Measurements from ENCODE around the gene BPHL.
"Not testable (repeated sequence)": the region's sequence is repeated elsewhere in the genome, so short reads cannot be mapped to it uniquely, and the experiment has no call there.

The BPHL gene

GRCh38 chr6:3135668-3136291 is 17.3 kb downstream of the BPHL start:
- Histone ChIP-seq H3K27me3 (ENCODE audit: control insufficient read depth in 5 of 5, insufficient read depth in 4 of 5, low read length in 5 of 5) (no peaks in the 10 kb centered on the region), H3K9ac (ENCODE audit: low read length in 5 of 5) (no peak overlapping the region), H3K4me1 (ENCODE audit: control insufficient read depth in 5 of 5, insufficient read depth in 5 of 5, low read length in 5 of 5) (peaks cover 0 to 28% (median 18%) of the 10 kb centered on the region in 5 donors), H3K27ac (ENCODE audit: low read depth, low read length) (no peak overlapping the region), H3K4me3 (ENCODE audit: low read depth in 1 of 5, low read length in 5 of 5) (no peak overlapping the region), H3K36me3 (ENCODE audit: control insufficient read depth in 5 of 5, insufficient read depth in 5 of 5, low read length in 5 of 5) (peaks cover 12 to 94% (median 77%) of the 10 kb centered on the region in 5 donors), H3K9me3 (ENCODE audit: control insufficient read depth in 5 of 5, low read length in 5 of 5) (no peaks in the 10 kb centered on the region)

- Histone ChIP-seq H3K27ac (ENCODE audit: low read depth, low read length) (no peak overlapping the region), H3K36me3 (ENCODE audit: control insufficient read depth in 5 of 5, insufficient read depth in 5 of 5, low read length in 5 of 5) (peaks cover 12 to 94% (median 78%) of the 10 kb centered on the region in 5 donors), H3K4me1 (ENCODE audit: control insufficient read depth in 5 of 5, insufficient read depth in 5 of 5, low read length in 5 of 5) (peaks cover 0 to 28% (median 18%) of the 10 kb centered on the region in 5 donors), H3K4me3 (ENCODE audit: low read depth in 1 of 5, low read length in 5 of 5) (no peak overlapping the region), H3K9me3 (ENCODE audit: control insufficient read depth in 5 of 5, low read length in 5 of 5) (no peaks in the 10 kb centered on the region), H3K27me3 (ENCODE audit: control insufficient read depth in 5 of 5, insufficient read depth in 4 of 5, low read length in 5 of 5) (no peaks in the 10 kb centered on the region), H3K9ac (ENCODE audit: low read length in 5 of 5) (no peak overlapping the region)
Measured at GRCh38 chr6:3136292-3137011, 17.9 kb downstream of the BPHL start.

GRCh38 chr6:3137057-3137777 is 18.7 kb downstream of the BPHL start:
- no peaks in the 10 kb centered on the region for H3K9me3 ChIP-seq (ENCODE audit: control insufficient read depth in 5 of 5, low read length in 5 of 5)
- peaks cover 12 to 87% (median 71%) of the 10 kb centered on the region in 5 donors for H3K36me3 ChIP-seq (ENCODE audit: control insufficient read depth in 5 of 5, insufficient read depth in 5 of 5, low read length in 5 of 5)
- no peak overlapping the region for H3K27ac ChIP-seq (ENCODE audit: low read depth, low read length)

GRCh38 chr6:3137873-3138272 is 19.4 kb downstream of the BPHL start:
- not testable (repeated sequence) for H3K4me3 ChIP-seq (ENCODE audit: low read depth in 1 of 5, low read length in 5 of 5); H3K9me3 ChIP-seq (ENCODE audit: control insufficient read depth in 5 of 5, low read length in 5 of 5); H3K9ac ChIP-seq (ENCODE audit: low read length in 5 of 5); H3K27me3 ChIP-seq (ENCODE audit: control insufficient read depth in 5 of 5, insufficient read depth in 4 of 5, low read length in 5 of 5)
- Histone ChIP-seq H3K27ac (ENCODE audit: low read depth, low read length) (peak overlapping the region; percentile 57), H3K4me1 (ENCODE audit: control insufficient read depth in 5 of 5, insufficient read depth in 5 of 5, low read length in 5 of 5) (peaks cover 0 to 28% (median 18%) of the 10 kb centered on the region in 5 donors), H3K36me3 (ENCODE audit: control insufficient read depth in 5 of 5, insufficient read depth in 5 of 5, low read length in 5 of 5) (peaks cover 16 to 87% (median 71%) of the 10 kb centered on the region in 5 donors)

More at GRCh38 chr6:3137057-3137777, 18.7 kb downstream of the BPHL start:
- Histone ChIP-seq H3K27me3 (ENCODE audit: control insufficient read depth in 5 of 5, insufficient read depth in 4 of 5, low read length in 5 of 5) (no peaks in the 10 kb centered on the region), H3K4me3 (ENCODE audit: low read depth in 1 of 5, low read length in 5 of 5) (no peak overlapping the region), H3K9ac (ENCODE audit: low read length in 5 of 5) (no peak overlapping the region), H3K4me1 (ENCODE audit: control insufficient read depth in 5 of 5, insufficient read depth in 5 of 5, low read length in 5 of 5) (peaks cover 0 to 28% (median 18%) of the 10 kb centered on the region in 5 donors)

- no peaks in the 10 kb centered on the region for H3K9me3 ChIP-seq (ENCODE audit: control insufficient read depth in 5 of 5, low read length in 5 of 5)
- H3K27ac ChIP-seq (ENCODE audit: low read depth, low read length), result peak overlapping the region; percentile 75
- H3K4me3 ChIP-seq (ENCODE audit: low read depth in 1 of 5, low read length in 5 of 5), result no peak overlapping the region
- no peak overlapping the region for H3K9ac ChIP-seq (ENCODE audit: low read length in 5 of 5)
- H3K27me3 ChIP-seq (ENCODE audit: control insufficient read depth in 5 of 5, insufficient read depth in 4 of 5, low read length in 5 of 5), result no peaks in the 10 kb centered on the region
- peaks cover 19 to 87% (median 71%) of the 10 kb centered on the region in 5 donors for H3K36me3 ChIP-seq (ENCODE audit: control insufficient read depth in 5 of 5, insufficient read depth in 5 of 5, low read length in 5 of 5)
- peaks cover 0 to 28% (median 18%) of the 10 kb centered on the region in 5 donors for H3K4me1 ChIP-seq (ENCODE audit: control insufficient read depth in 5 of 5, insufficient read depth in 5 of 5, low read length in 5 of 5)
Measured at GRCh38 chr6:3138341-3138740, 19.8 kb downstream of the BPHL start.

GRCh38 chr6:3139090-3139903 is 20.8 kb downstream of the BPHL start:
- Histone ChIP-seq H3K27ac (ENCODE audit: low read depth, low read length) (peak overlapping the region; percentile 75), H3K36me3 (ENCODE audit: control insufficient read depth in 5 of 5, insufficient read depth in 5 of 5, low read length in 5 of 5) (peaks cover 19 to 84% (median 69%) of the 10 kb centered on the region in 5 donors), H3K27me3 (ENCODE audit: control insufficient read depth in 5 of 5, insufficient read depth in 4 of 5, low read length in 5 of 5) (no peaks in the 10 kb centered on the region), H3K9ac (ENCODE audit: low read length in 5 of 5) (peak overlapping the region in 1 of 5 donors; percentile 7), H3K9me3 (ENCODE audit: control insufficient read depth in 5 of 5, low read length in 5 of 5) (no peaks in the 10 kb centered on the region), H3K4me1 (ENCODE audit: control insufficient read depth in 5 of 5, insufficient read depth in 5 of 5, low read length in 5 of 5) (peaks cover 0 to 28% (median 18%) of the 10 kb centered on the region in 5 donors), H3K4me3 (ENCODE audit: low read depth in 1 of 5, low read length in 5 of 5) (peak overlapping the region in 2 of 5 donors; percentile 11 to 34)

- no peak overlapping the region for H3K9ac ChIP-seq (ENCODE audit: low read length in 5 of 5)
- H3K4me1 ChIP-seq (ENCODE audit: control insufficient read depth in 5 of 5, insufficient read depth in 5 of 5, low read length in 5 of 5), result peaks cover 0 to 28% (median 18%) of the 10 kb centered on the region in 5 donors
- H3K27me3 ChIP-seq (ENCODE audit: control insufficient read depth in 5 of 5, insufficient read depth in 4 of 5, low read length in 5 of 5), result no peaks in the 10 kb centered on the region
- no peaks in the 10 kb centered on the region for H3K9me3 ChIP-seq (ENCODE audit: control insufficient read depth in 5 of 5, low read length in 5 of 5)
- H3K27ac ChIP-seq (ENCODE audit: low read depth, low read length), result no peak overlapping the region
- H3K4me3 ChIP-seq (ENCODE audit: low read depth in 1 of 5, low read length in 5 of 5), result no peak overlapping the region
- peaks cover 19 to 84% (median 76%) of the 10 kb centered on the region in 5 donors for H3K36me3 ChIP-seq (ENCODE audit: control insufficient read depth in 5 of 5, insufficient read depth in 5 of 5, low read length in 5 of 5)
Measured at GRCh38 chr6:3140201-3140600, 21.7 kb downstream of the BPHL start.

GRCh38 chr6:3142536-3142935 is 24.0 kb downstream of the BPHL start:
- H3K36me3 ChIP-seq (ENCODE audit: control insufficient read depth in 5 of 5, insufficient read depth in 5 of 5, low read length in 5 of 5), result peaks cover 16 to 67% (median 64%) of the 10 kb centered on the region in 5 donors
- H3K4me1 ChIP-seq (ENCODE audit: control insufficient read depth in 5 of 5, insufficient read depth in 5 of 5, low read length in 5 of 5), result peaks cover 0 to 28% (median 18%) of the 10 kb centered on the region in 5 donors

GRCh38 chr6:3143158-3143557 is 24.6 kb downstream of the BPHL start:
- no peak overlapping the region for H3K27ac ChIP-seq (ENCODE audit: low read depth, low read length)

More at GRCh38 chr6:3142536-3142935, 24.0 kb downstream of the BPHL start:
- Histone ChIP-seq H3K27me3 (ENCODE audit: control insufficient read depth in 5 of 5, insufficient read depth in 4 of 5, low read length in 5 of 5) (no peaks in the 10 kb centered on the region), H3K9me3 (ENCODE audit: control insufficient read depth in 5 of 5, low read length in 5 of 5) (no peaks in the 10 kb centered on the region), H3K9ac (ENCODE audit: low read length in 5 of 5) (no peak overlapping the region), H3K27ac (ENCODE audit: low read depth, low read length) (no peak overlapping the region), H3K4me3 (ENCODE audit: low read depth in 1 of 5, low read length in 5 of 5) (no peak overlapping the region)

More at GRCh38 chr6:3143158-3143557, 24.6 kb downstream of the BPHL start:
- no peaks in the 10 kb centered on the region for H3K27me3 ChIP-seq (ENCODE audit: control insufficient read depth in 5 of 5, insufficient read depth in 4 of 5, low read length in 5 of 5)
- no peak overlapping the region for H3K9ac ChIP-seq (ENCODE audit: low read length in 5 of 5)
- H3K9me3 ChIP-seq (ENCODE audit: control insufficient read depth in 5 of 5, low read length in 5 of 5), result no peaks in the 10 kb centered on the region
- H3K4me1 ChIP-seq (ENCODE audit: control insufficient read depth in 5 of 5, insufficient read depth in 5 of 5, low read length in 5 of 5), result peaks cover 0 to 25% (median 18%) of the 10 kb centered on the region in 5 donors
- H3K4me3 ChIP-seq (ENCODE audit: low read depth in 1 of 5, low read length in 5 of 5), result no peak overlapping the region
- H3K36me3 ChIP-seq (ENCODE audit: control insufficient read depth in 5 of 5, insufficient read depth in 5 of 5, low read length in 5 of 5), result peaks cover 14 to 67% (median 64%) of the 10 kb centered on the region in 5 donors
